K562 (cell line): ENCODE results near the gene FUT4. TPM values are rescaled to one million over a fixed set of nuclear protein-coding genes. Genes with fewer than 3 reads are reported as not detected.

Source experiments
- ATAC-seq: fragments of 200-7000 bp; cut with Tn5 transposase; 3 replicates; pipeline ENCODE4 v1.9.1; 2020; ENCODE audit warnings: moderate library complexity
- Bru-seq: library from RNA; stranded (reverse); fragments of 400-500 nt; gene quantifications from one replicate; lab custom pipeline; 2021; lab: Mats Ljungman, UMichigan
- BruChase-seq, 2 experiments: library from RNA; stranded (reverse); fragments of 400-500 nt; gene quantifications; one replicate each; lab custom pipeline; 2021; lab: Mats Ljungman, UMichigan
- BruUV-seq: library from RNA; stranded (reverse); fragments of 400-500 nt; replicated peaks from 2 replicates; lab custom pipeline; 2021; lab: Mats Ljungman, UMichigan
- CTCF ChIA-PET: fragments of 300-600 bp; formaldehyde crosslinking; extraction: SDS; loops from one replicate; lab custom pipeline; 2021; ENCODE audit warnings: low intra/inter-chr PET ratio; lab: Yijun Ruan, JAX
- POLR2A ChIA-PET: fragments of 300-600, 350-650 bp; sonication (Branson Sonifier 250); formaldehyde crosslinking; extraction: SDS; loops from one replicate; lab custom pipeline; 2021; ENCODE audit warnings: antibody characterized with exemption, inconsistent platforms; lab: Yijun Ruan, JAX
- DNase-seq, 4 experiments: peaks; one replicate each; pipeline versions ENCODE4 v3.0.0 to v3.0.0-alpha.2; 2011 to 2018; ENCODE audit warnings: low spot score in 3 of 4, mixed read lengths in 3 of 4; ENCODE audit errors: extremely low read depth in 1 of 4
- FAIRE-seq: peaks from 2 replicates; lab custom pipeline; 2011; peaks lifted over from hg19 to GRCh38; lab: Jason Lieb, UNC
- H2AFZ ChIP-seq: 2 replicates; pipeline ENCODE4 v1.6.0; 2011; ENCODE audit warnings: low read depth, low read length, control low read depth, inconsistent platforms
- H3K27ac ChIP-seq: fragments of 200-600 bp; 3 replicates; pipeline ENCODE4 v1.8.0; 2011; ENCODE audit warnings: low read depth, mild to moderate bottlenecking, control low read depth, inconsistent platforms, low read length, moderate library complexity, mixed read lengths; ENCODE audit errors: extremely low read depth
- H3K27me3 ChIP-seq, 2 experiments: fragments of 300-600 bp in 1 of 2; 2 replicates in 1 of 2; 3 replicates in 1 of 2; pipeline versions ENCODE4 v1.6.0 to v1.8.0; 2011; ENCODE audit warnings: inconsistent platforms in 2 of 2, low read length in 2 of 2, mild to moderate bottlenecking in 1 of 2, mixed read lengths in 1 of 2, moderate library complexity in 1 of 2; ENCODE audit not compliant: control insufficient read depth in 2 of 2, insufficient read depth in 2 of 2
- H3K36me3 ChIP-seq: fragments of 300-600 bp; 3 replicates; pipeline ENCODE4 v1.8.0; 2011; ENCODE audit warnings: mild to moderate bottlenecking, low read length, inconsistent platforms; ENCODE audit not compliant: control insufficient read depth, insufficient read depth
- H3K4me1 ChIP-seq, 2 experiments: fragments of 200-600 bp in 1 of 2; replicated peaks in 1 of 2; 2 replicates in 1 of 2; 3 replicates in 1 of 2; pipeline versions ENCODE4 v1.5.1 to v1.8.0; 2011; ENCODE audit warnings: inconsistent platforms in 2 of 2, low read length in 2 of 2, mild to moderate bottlenecking in 1 of 2, mixed read lengths in 1 of 2, moderate library complexity in 1 of 2; ENCODE audit not compliant: control insufficient read depth in 2 of 2, insufficient read depth in 2 of 2
- H3K4me2 ChIP-seq: 2 replicates; pipeline ENCODE4 v1.6.1; 2011; ENCODE audit warnings: low read length, control low read depth, inconsistent platforms, mixed read lengths; ENCODE audit not compliant: insufficient read depth
- H3K4me3 ChIP-seq: fragments of 200-600 bp; sonication (generic), shearing (Covaris generic); 2 replicates; pipeline ENCODE4 v1.5.1; 2016; ENCODE audit warnings: control low read depth, inconsistent platforms
- H3K79me2 ChIP-seq: fragments of 200-600 bp; 3 replicates; pipeline ENCODE4 v1.8.0; 2011; ENCODE audit warnings: low read length, inconsistent platforms; ENCODE audit not compliant: control insufficient read depth, insufficient read depth
- H3K9ac ChIP-seq, 2 experiments: 2 replicates each; pipeline versions ENCODE4 v1.6.0 to v1.6.1; 2011; ENCODE audit warnings: low read depth in 2 of 2, low read length in 2 of 2, control low read depth in 1 of 2, inconsistent platforms in 1 of 2, mild to moderate bottlenecking in 1 of 2, mixed read lengths in 1 of 2; ENCODE audit not compliant: insufficient read depth in 1 of 2
- H3K9me1 ChIP-seq: one replicate; pipeline ENCODE4 v1.6.0; 2011; ENCODE audit warnings: inconsistent platforms, mild to moderate bottlenecking, low read length, moderate library complexity; ENCODE audit not compliant: control insufficient read depth, insufficient read depth
- H3K9me3 ChIP-seq: replicated peaks from 2 replicates; pipeline ENCODE4 v1.5.1; 2011; ENCODE audit warnings: low read depth, low read length, inconsistent platforms; ENCODE audit not compliant: control insufficient read depth, insufficient read depth
- H4K20me1 ChIP-seq: replicated peaks from 2 replicates; pipeline ENCODE4 v1.6.1; 2011; ENCODE audit warnings: low read length, inconsistent platforms, mixed read lengths; ENCODE audit not compliant: control insufficient read depth, insufficient read depth
- E2F8 ChIP-seq: fragments of 450-650 bp; IDR thresholded peaks from 2 replicates; pipeline ENCODE4 v1.7.1; 2018; ENCODE audit warnings: mild to moderate bottlenecking, low read depth; ENCODE audit not compliant: partially characterized antibody
- MCM3 ChIP-seq: fragments of 450-650 bp; IDR thresholded peaks from 2 replicates; pipeline ENCODE4 v1.6.1; 2016
- SRSF3 ChIP-seq: fragments of 200-400 bp; formaldehyde crosslinking; IDR thresholded peaks from 2 replicates; pipeline ENCODE4 v1.6.1; 2016; ENCODE audit warnings: mild to moderate bottlenecking, low read length, moderate library complexity; ENCODE audit not compliant: insufficient read depth
- TCF3 ChIP-seq: sonication (generic); formaldehyde crosslinking; IDR thresholded peaks from 2 replicates; pipeline ENCODE4 v1.4.0; 2020; ENCODE audit warnings: mild to moderate bottlenecking, missing genetic modification reagents
- TOE1 ChIP-seq, 2 experiments: fragments of 450-650 bp in 1 of 2; sonication (generic) in 1 of 2; formaldehyde crosslinking in 1 of 2; IDR thresholded peaks; 2 replicates each; pipeline versions ENCODE4 v1.7.1 to v1.8.0; 2016 to 2022; ENCODE audit warnings: borderline replicate concordance in 2 of 2, mild to moderate bottlenecking in 2 of 2, antibody characterized with exemption in 1 of 2, inconsistent platforms in 1 of 2, low read depth in 1 of 2, missing genetic modification reagents in 1 of 2, moderate library complexity in 1 of 2
- ZBTB43 ChIP-seq: sonication (generic); formaldehyde crosslinking; IDR thresholded peaks from 2 replicates; pipeline ENCODE4 v1.8.0; 2023; ENCODE audit warnings: mild to moderate bottlenecking, missing genetic modification reagents
- ZNF740 ChIP-seq, 3 experiments: fragments of 200-800 bp in 1 of 3; sonication (Bioruptor generic) in 1 of 3; sonication (generic) in 1 of 3; formaldehyde crosslinking in 1 of 3; IDR thresholded peaks; 2 replicates each; pipeline versions ENCODE4 v1.6.1 to v1.8.0; 2016 to 2022; ENCODE audit warnings: mild to moderate bottlenecking in 2 of 3, missing compliant biosample characterization in 2 of 3, missing genetic modification characterization in 2 of 3, missing genetic modification reagents in 1 of 3
- WGBS: fragments of 100-300 bp; shearing (Covaris generic); methylation state at CpG from one replicate; pipeline ENCODE4 v1.1.6; 2016; ENCODE audit warnings: low coverage, mixed read lengths; ENCODE audit not compliant: insufficient coverage; ENCODE audit errors: missing lambda C conversion rate; 5-methylcytosine and 5-hydroxymethylcytosine counted together
- in situ Hi-C: fragments of 300-500 bp; cut with MboI; formaldehyde crosslinking; loops from 4 replicates; pipeline ENCODE4 v1.15.0; 2018; ENCODE audit warnings: inconsistent platforms, mixed read lengths
- intact Hi-C: fragments of 100-400 bp; cut with micrococcal nuclease; formaldehyde crosslinking; loops from 2 replicates; pipeline ENCODE4 v1.14.2; 2022
- long read RNA-seq, 3 experiments: library from polyadenylated mRNA in 2 of 3; library from RNA in 1 of 3; unstranded in 2 of 3; stranded (forward) in 1 of 3; transcript quantifications; one replicate each; pipeline ENCODE4 v2.0.0, GENCODE V29; 2019 to 2022
- polyA minus RNA-seq, 3 experiments: library from RNA; depleted of rRNA, polyadenylated mRNA; stranded (reverse); fragments of >200 nt; gene quantifications; 2 replicates each; pipeline ENCODE4 v1.2.3, GENCODE V29; 2011
- polyA plus RNA-seq, 8 experiments: library from polyadenylated mRNA; depleted of rRNA in 4 of 8; stranded (reverse) in 5 of 8; unstranded in 3 of 8; fragments of >200 nt; fragmentation: Nextera tagmentation in 2 of 8; fragmentation: Illumina TruSeq in 1 of 8; extraction: Ambion mirVana in 2 of 8; extraction: Trizol in 1 of 8; gene quantifications; 2 replicates each; pipeline versions ENCODE4 v1.2.1 to v1.2.3, GENCODE V29; 2011 to 2014; ENCODE audit warnings: inconsistent platforms in 1 of 8, missing spikeins in 1 of 8
- total RNA-seq, 7 experiments: library from RNA; depleted of rRNA in 6 of 7; stranded (reverse); fragments of >200 nt in 6 of 7; fragmentation: Illumina TruSeq in 2 of 7; extraction: Trizol in 2 of 7; gene quantifications; 2 replicates each; pipeline versions ENCODE4 v1.2.1 to v1.2.3, GENCODE V29; 2011 to 2021; ENCODE audit warnings: low replicate concordance in 1 of 7

Gene FUT4
- 5.6 and 7.5 TPM in 2 replicates for total RNA-seq (2011; cell fraction: chromatin; rRNA removed; ENCODE audit: low replicate concordance)
- total RNA-seq (2011; cell fraction: nucleolus; rRNA removed), result 6.6 and 6.7 TPM in 2 replicates
- total RNA-seq (2011; cell fraction: nucleoplasm; rRNA removed), result 7.6 and 10.2 TPM in 2 replicates
- total RNA-seq (2014; rRNA removed) (6.4 and 6.9 TPM in 2 replicates), total RNA-seq (2014; rRNA removed; fragmentation: Illumina TruSeq; extraction: Trizol) (4.9 and 5.2 TPM in 2 replicates), total RNA-seq (2015; rRNA removed; fragmentation: Illumina TruSeq; extraction: Trizol) (5.9 and 6.0 TPM in 2 replicates), total RNA-seq (2021) (8.7 and 8.9 TPM in 2 replicates), polyA plus RNA-seq (2011; rRNA removed) (3.7 and 4.7 TPM in 2 replicates), polyA plus RNA-seq (2014; fragmentation: Illumina TruSeq; extraction: Trizol) (5.0 and 5.5 TPM in 2 replicates), polyA plus RNA-seq (2014; fragmentation: Nextera tagmentation; extraction: Ambion mirVana) (1 to 10 TPM; 1.1 to 1.4 TPM), polyA plus RNA-seq (2014; rRNA removed) (5.4 and 5.7 TPM in 2 replicates), polyA minus RNA-seq (2011; rRNA and poly(A)+ RNA removed) (6.2 and 6.5 TPM in 2 replicates), Bru-seq, nascent RNA (percentile 84 among the genes with signal in this experiment), BruChase-seq, experiment 1, labeled RNA remaining after a 2-hour chase (percentile 79 among the genes with signal in this experiment), BruChase-seq, experiment 2, labeled RNA remaining after a 6-hour chase (percentile 83 among the genes with signal in this experiment)
- 2.8 and 5.2 TPM in 2 replicates for polyA plus RNA-seq (2011; cell fraction: cytosol; rRNA removed)
- 2.2 and 2.5 TPM in 2 replicates for polyA plus RNA-seq (2011; cell fraction: nucleus; rRNA removed)
- 5.5 and 6.0 TPM in 2 replicates for polyA plus RNA-seq (2012)
- polyA minus RNA-seq (2011; cell fraction: cytosol; rRNA and poly(A)+ RNA removed), result 2.3 and 3.0 TPM in 2 replicates
- polyA minus RNA-seq (2011; cell fraction: nucleus; rRNA and poly(A)+ RNA removed), result 4.0 and 6.1 TPM in 2 replicates
- long read RNA-seq, experiment 1, full-length matches to known transcripts, result 46 of 46 reads
- long read RNA-seq, experiment 1, partial matches to known transcripts, result 0 of 46 reads
- long read RNA-seq, experiment 1, other reads (novel, unspliced or antisense), result 0 of 46 reads
- long read RNA-seq, experiment 2, full-length matches to known transcripts, result 13 of 13 reads
- long read RNA-seq, experiment 2, partial matches to known transcripts, result 0 of 13 reads
- long read RNA-seq, experiment 2, other reads (novel, unspliced or antisense), result 0 of 13 reads
- long read RNA-seq, experiment 3, full-length matches to known transcripts, result 3 of 3 reads
- long read RNA-seq, experiment 3, partial matches to known transcripts, result 0 of 3 reads
- long read RNA-seq, experiment 3, other reads (novel, unspliced or antisense), result 0 of 3 reads

GRCh38 chr11:94543695-94544645, at the start of gene FUT4:
Gene FUT4 (plus strand): TSS chr11:94543921. CDS start chr11:94544134, 213 bp downstream.
- intact Hi-C loops, result no loop called here
- H3K27me3 ChIP-seq, result no peaks in the 10 kb centered on the region
- CTCF ChIA-PET, result interaction anchor here (0.5 kb wide), 1 partner anchor 16 kb away, joined by 3 read pairs; no protein-coding TSS in a partner anchor
- H4K20me1 ChIP-seq, result no peaks in the 10 kb centered on the region; the same call in 1 of the 2 replicates
- POLR2A ChIA-PET, result interaction anchor here (0.6 kb wide), 1 partner anchor 1411 kb away, joined by 4 read pairs; no protein-coding TSS in a partner anchor
- in situ Hi-C loops, result no loop called here
- H2AFZ ChIP-seq, result peak within 1 kb of the TSS; percentile 99
- H3K79me2 ChIP-seq, result peaks cover 32% of the 10 kb centered on the region
- BruUV-seq, result no TSS peak
- H3K9me3 ChIP-seq, result no peaks in the 10 kb centered on the region
- FAIRE-seq, result peak; percentile 19
- ATAC-seq, result peak; percentile 93
- H3K4me1 ChIP-seq, result peaks cover 19 to 27% of the 10 kb centered on the region in 2 experiments; a peak in 4 of 5 replicates
- peak within 1 kb of the TSS; percentile 88 to 92 for H3K9ac ChIP-seq
- H3K4me3 ChIP-seq, result peak within 1 kb of the TSS; percentile 71
- H3K36me3 ChIP-seq, result peaks cover 13% of the 10 kb centered on the region; the same call in 2 of the 3 replicates
- peak within 1 kb of the TSS; percentile 95 for H3K27ac ChIP-seq
- WGBS, result 2% methylated on average over 71 of the region's 109 CpGs
- H3K4me2 ChIP-seq, result peak within 1 kb of the TSS; percentile 84
- no peaks in the 10 kb centered on the region for H3K9me1 ChIP-seq
- peak; percentile 84 to 88 (median 86) for DNase-seq
- TF ChIP-seq SRSF3 (no peak), ZNF740 (CRISPR knock-in tag; IDR thresholded peaks at IDR 0.05) (peak; percentile 53), ZNF740 (tag; IDR thresholded peaks at IDR 0.05) (no peak), TCF3 (CRISPR knock-in tag) (0 out of 2 replicates have a peak, but pooled peaks have one; percentile 9), MCM3 (no peak), TOE1 (IDR thresholded peaks at IDR 0.05; ENCODE audit: borderline replicate concordance) (peak; percentile 80), TOE1 (CRISPR knock-in tag; IDR thresholded peaks at IDR 0.05; ENCODE audit: borderline replicate concordance, low read depth) (no peak), E2F8 (peak; percentile 30), ZBTB43 (CRISPR knock-in tag) (peak; percentile 73; the same call in 1 of the 2 replicates)
